H9 (cell line): Measurements from ENCODE around the gene PPP1R13B. TPM values are rescaled to one million over a fixed set of nuclear protein-coding genes. Genes with fewer than 3 reads are reported as not detected.

ENCODE experiments used
- DNase-seq: peaks from one replicate; pipeline ENCODE4 v3.0.0-alpha.2; 2017
- H2AFZ ChIP-seq: one replicate; pipeline ENCODE4 v1.6.1; 2013; ENCODE audit warnings: mild to moderate bottlenecking, low read length, control low read depth, moderate library complexity
- H2AK5ac ChIP-seq: 2 replicates; pipeline ENCODE4 v1.6.1; 2013; ENCODE audit warnings: low read length, control low read depth, mixed read lengths; ENCODE audit not compliant: insufficient read length
- H2BK120ac ChIP-seq: one replicate; pipeline ENCODE4 v1.6.1; 2013; ENCODE audit warnings: low read depth, mild to moderate bottlenecking, low read length, control low read depth, inconsistent platforms; ENCODE audit not compliant: poor library complexity, severe bottlenecking
- H2BK12ac ChIP-seq: 2 replicates; pipeline ENCODE4 v1.6.1; 2013; ENCODE audit warnings: low read length, control low read depth, mixed read lengths, low read depth; ENCODE audit not compliant: insufficient read length
- H2BK15ac ChIP-seq: 2 replicates; pipeline ENCODE4 v1.6.1; 2013; ENCODE audit warnings: low read depth, low read length, control low read depth
- H2BK20ac ChIP-seq: one replicate; pipeline ENCODE4 v1.6.1; 2013; ENCODE audit warnings: low read depth, mild to moderate bottlenecking, low read length, control low read depth, inconsistent platforms; ENCODE audit not compliant: poor library complexity, severe bottlenecking
- H2BK5ac ChIP-seq: 2 replicates; pipeline ENCODE4 v1.6.1; 2013; ENCODE audit warnings: low read length, control low read depth, mixed read lengths; ENCODE audit not compliant: insufficient read length
- H3K14ac ChIP-seq: 2 replicates; pipeline ENCODE4 v1.6.1; 2013; ENCODE audit warnings: low read length, control low read depth; ENCODE audit not compliant: insufficient read depth
- H3K18ac ChIP-seq: 2 replicates; pipeline ENCODE4 v1.6.1; 2013; ENCODE audit warnings: low read depth, mild to moderate bottlenecking, mixed read lengths, low read length, control low read depth; ENCODE audit not compliant: insufficient read length
- H3K23ac ChIP-seq: 2 replicates; pipeline ENCODE4 v1.6.1; 2013; ENCODE audit warnings: low read length, control low read depth, mixed read lengths, low read depth; ENCODE audit not compliant: insufficient read length
- H3K23me2 ChIP-seq: 2 replicates; pipeline ENCODE4 v1.6.1; 2013; ENCODE audit warnings: low read depth, mild to moderate bottlenecking, mixed read lengths, low read length, control low read depth; ENCODE audit not compliant: insufficient read length, poor library complexity, severe bottlenecking
- H3K27ac ChIP-seq: 2 replicates; pipeline ENCODE4 v1.5.1; 2013; ENCODE audit warnings: low read length, control low read depth, mixed read lengths, low read depth; ENCODE audit not compliant: insufficient read length
- H3K27me3 ChIP-seq: 2 replicates; pipeline ENCODE4 v1.6.1; 2013; ENCODE audit warnings: low read length, control low read depth, inconsistent platforms; ENCODE audit not compliant: insufficient read depth
- H3K4ac ChIP-seq: 2 replicates; pipeline ENCODE4 v1.6.1; 2013; ENCODE audit warnings: low read depth, mild to moderate bottlenecking, control low read depth, inconsistent platforms, low read length, moderate library complexity
- H3K4me1 ChIP-seq: 2 replicates; pipeline ENCODE4 v1.6.1; 2013; ENCODE audit warnings: low read length, control low read depth, inconsistent platforms; ENCODE audit not compliant: insufficient read depth
- H3K4me2 ChIP-seq: 2 replicates; pipeline ENCODE4 v1.6.1; 2013; ENCODE audit warnings: low read length, control low read depth, mixed read lengths; ENCODE audit not compliant: insufficient read length, insufficient read depth
- H3K56ac ChIP-seq: 2 replicates; pipeline ENCODE4 v1.6.1; 2013; ENCODE audit warnings: low read depth, mild to moderate bottlenecking, mixed read lengths, low read length, control low read depth; ENCODE audit not compliant: insufficient read length
- H3K79me1 ChIP-seq: 2 replicates; pipeline ENCODE4 v1.6.1; 2013; ENCODE audit warnings: low read depth, mild to moderate bottlenecking, moderate library complexity, low read length, control low read depth, inconsistent platforms; ENCODE audit not compliant: insufficient read depth, poor library complexity, severe bottlenecking
- H3K79me2 ChIP-seq: 2 replicates; pipeline ENCODE4 v1.6.1; 2013; ENCODE audit warnings: low read length, control low read depth, inconsistent platforms; ENCODE audit not compliant: insufficient read depth
- H3K9ac ChIP-seq: 2 replicates; pipeline ENCODE4 v1.6.1; 2013; ENCODE audit warnings: low read length, control low read depth, mixed read lengths; ENCODE audit not compliant: insufficient read length; ENCODE audit errors: extremely low read depth
- H3K9me3 ChIP-seq: one replicate; pipeline ENCODE4 v1.6.1; 2013; ENCODE audit warnings: low read depth, low read length, inconsistent platforms; ENCODE audit not compliant: control insufficient read depth
- H3T11ph ChIP-seq: one replicate; pipeline ENCODE4 v1.6.1; 2013; ENCODE audit warnings: mild to moderate bottlenecking, low read length, control low read depth, inconsistent platforms
- H4K20me1 ChIP-seq: one replicate; pipeline ENCODE4 v1.6.1; 2013; ENCODE audit not compliant: control insufficient read depth, insufficient read length, insufficient read depth
- H4K5ac ChIP-seq: 2 replicates; pipeline ENCODE4 v1.6.1; 2013; ENCODE audit warnings: low read depth, mild to moderate bottlenecking, mixed read lengths, low read length, control low read depth; ENCODE audit not compliant: insufficient read length
- H4K8ac ChIP-seq: replicated peaks from 2 replicates; pipeline ENCODE4 v1.6.1; 2013; ENCODE audit warnings: low read length, control low read depth, mixed read lengths, low read depth; ENCODE audit not compliant: insufficient read length
- H4K91ac ChIP-seq: 2 replicates; pipeline ENCODE4 v1.6.1; 2013; ENCODE audit warnings: low read depth, mild to moderate bottlenecking, moderate library complexity, mixed read lengths, low read length, control low read depth; ENCODE audit not compliant: insufficient read length
- H3K27ac Mint-ChIP-seq, 3 experiments: 2 replicates in 2 of 3; 3 replicates in 1 of 3; pipeline ENCODE4 v1.8.0; 2020 to 2021; ENCODE audit warnings: mixed read lengths in 3 of 3, mild to moderate bottlenecking in 1 of 3, moderate library complexity in 1 of 3
- H3K27me3 Mint-ChIP-seq: 2 replicates; pipeline ENCODE4 v1.8.0; 2021; ENCODE audit warnings: low read depth, mild to moderate bottlenecking, moderate library complexity, mixed read lengths
- H3K36me3 Mint-ChIP-seq, 3 experiments: 2 replicates in 2 of 3; 3 replicates in 1 of 3; pipeline ENCODE4 v1.8.0; 2020 to 2021; ENCODE audit warnings: low read depth in 3 of 3, mixed read lengths in 3 of 3; ENCODE audit not compliant: insufficient read depth in 1 of 3
- H3K4me1 Mint-ChIP-seq, 2 experiments: 2 replicates each; pipeline ENCODE4 v1.8.0; 2020; ENCODE audit warnings: mixed read lengths in 2 of 2
- H3K4me3 Mint-ChIP-seq, 2 experiments: 2 replicates in 1 of 2; 3 replicates in 1 of 2; pipeline ENCODE4 v1.8.0; 2020 to 2021; ENCODE audit warnings: mild to moderate bottlenecking in 2 of 2, mixed read lengths in 2 of 2, moderate library complexity in 1 of 2
- H3K9me3 Mint-ChIP-seq, 2 experiments: 2 replicates in 1 of 2; 3 replicates in 1 of 2; pipeline ENCODE4 v1.8.0; 2020; ENCODE audit warnings: mild to moderate bottlenecking in 2 of 2, mixed read lengths in 2 of 2, moderate library complexity in 1 of 2
- WGBS: extraction: QIAGEN DNeasy Blood & Tissue Kit; methylation state at CpG from one replicate; pipeline ENCODE4 v1.1.7; 2013; ENCODE audit warnings: missing lambda C conversion rate, low lambda C conversion rate, mixed read lengths; ENCODE audit not compliant: insufficient read length; ENCODE audit errors: extremely low coverage; 5-methylcytosine and 5-hydroxymethylcytosine counted together
- total RNA-seq: library from RNA; stranded (reverse); gene quantifications from 2 replicates; pipeline ENCODE4 v1.2.1, GENCODE V29; 2021
- TF ChIP-seq, protein P1 (sequence below): fragments of 200-600 bp; sonication (generic); conservative IDR thresholded peaks from 3 replicates; pipeline ENCODE4 v1.8.0; 2021; ENCODE audit warnings: antibody characterized with exemption, mild to moderate bottlenecking

Gene PPP1R13B
- total RNA-seq, 1 experiment from 2014 or later: 6.0 TPM

DNA sequence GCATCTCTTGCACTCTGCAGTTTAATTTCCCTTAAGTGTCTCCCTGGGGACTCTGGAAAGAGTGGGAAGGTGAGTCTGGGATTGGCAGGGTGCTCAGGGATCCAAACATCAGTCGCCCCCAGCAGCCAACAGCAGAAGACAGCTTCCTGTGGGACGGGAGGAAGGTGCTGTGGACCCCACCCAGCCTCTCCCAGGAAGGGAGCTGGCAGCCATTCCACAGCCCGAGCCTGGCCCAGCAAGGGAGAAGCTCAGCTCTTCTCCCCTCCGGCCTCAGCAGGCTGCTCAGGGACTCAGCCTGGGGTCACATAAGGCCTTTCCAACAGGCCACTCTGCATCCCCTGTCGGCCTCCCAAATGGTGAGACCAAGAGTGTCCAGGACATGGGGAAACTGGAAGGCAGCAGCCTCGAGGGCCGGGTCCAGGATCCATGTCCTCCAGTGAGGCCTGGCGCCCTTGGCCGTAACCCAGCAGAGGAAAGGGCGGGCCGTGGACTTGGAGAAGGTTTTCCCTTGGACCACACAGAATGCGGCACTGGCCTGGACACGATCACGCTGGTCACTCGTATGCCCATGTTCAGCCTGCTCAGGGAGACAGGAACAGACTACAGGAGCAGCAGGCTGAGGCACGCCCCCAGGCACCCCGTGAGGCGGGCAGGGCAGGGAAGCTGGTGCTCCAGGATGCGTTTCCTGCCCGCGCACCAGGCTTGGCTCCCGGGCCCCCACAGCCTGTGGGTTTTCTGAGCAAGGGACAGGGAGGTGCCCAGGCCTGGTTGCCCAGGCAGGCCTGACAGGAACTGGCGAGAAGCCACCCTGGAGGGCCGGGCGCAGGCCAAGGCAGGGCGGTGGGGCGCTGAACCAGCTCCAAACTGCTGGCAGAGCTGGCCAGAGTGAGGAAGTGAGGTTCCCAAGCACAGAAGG is 135.6 kb downstream of the PPP1R13B start:
- Histone ChIP-seq H2BK12ac (no peak overlapping the region), H3K23ac (no peak overlapping the region), H3K9me3 (no peaks in the 10 kb centered on the region), H2BK120ac (no peak overlapping the region), H3K27me3 (no peaks in the 10 kb centered on the region), H3K9ac (no peak overlapping the region), H3K56ac (no peak overlapping the region), H4K8ac (no peak overlapping the region), H3K14ac (no peak overlapping the region), H2AK5ac (no peak overlapping the region), H4K5ac (no peak overlapping the region), H2BK5ac (no peak overlapping the region), H4K20me1 (no peaks in the 10 kb centered on the region), H2BK20ac (no peak overlapping the region), H3K4me1 (peaks cover 3% of the 10 kb centered on the region; the same call in 1 of the 2 replicates), H2BK15ac (no peak overlapping the region), H3K79me2 (no peaks in the 10 kb centered on the region; the same call in 1 of the 2 replicates), H3K27ac (no peak overlapping the region), H4K91ac (no peak overlapping the region), H3K23me2 (no peaks in the 10 kb centered on the region), H3K4ac (no peak overlapping the region), H3T11ph (no peak overlapping the region), H3K79me1 (no peaks in the 10 kb centered on the region), H3K18ac (no peak overlapping the region), H3K4me2 (no peak overlapping the region), H2AFZ (no peak overlapping the region)
- TF ChIP-seq, protein P1, sequence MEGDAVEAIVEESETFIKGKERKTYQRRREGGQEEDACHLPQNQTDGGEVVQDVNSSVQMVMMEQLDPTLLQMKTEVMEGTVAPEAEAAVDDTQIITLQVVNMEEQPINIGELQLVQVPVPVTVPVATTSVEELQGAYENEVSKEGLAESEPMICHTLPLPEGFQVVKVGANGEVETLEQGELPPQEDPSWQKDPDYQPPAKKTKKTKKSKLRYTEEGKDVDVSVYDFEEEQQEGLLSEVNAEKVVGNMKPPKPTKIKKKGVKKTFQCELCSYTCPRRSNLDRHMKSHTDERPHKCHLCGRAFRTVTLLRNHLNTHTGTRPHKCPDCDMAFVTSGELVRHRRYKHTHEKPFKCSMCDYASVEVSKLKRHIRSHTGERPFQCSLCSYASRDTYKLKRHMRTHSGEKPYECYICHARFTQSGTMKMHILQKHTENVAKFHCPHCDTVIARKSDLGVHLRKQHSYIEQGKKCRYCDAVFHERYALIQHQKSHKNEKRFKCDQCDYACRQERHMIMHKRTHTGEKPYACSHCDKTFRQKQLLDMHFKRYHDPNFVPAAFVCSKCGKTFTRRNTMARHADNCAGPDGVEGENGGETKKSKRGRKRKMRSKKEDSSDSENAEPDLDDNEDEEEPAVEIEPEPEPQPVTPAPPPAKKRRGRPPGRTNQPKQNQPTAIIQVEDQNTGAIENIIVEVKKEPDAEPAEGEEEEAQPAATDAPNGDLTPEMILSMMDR: no peak
- Mint-ChIP-seq H3K9me3 (no peaks in the 10 kb centered on the region; a peak in 2 of 5 replicates), H3K36me3 (peaks cover 24 to 43% (median 26%) of the 10 kb centered on the region in 3 experiments; a peak in 6 of 7 replicates), H3K27ac (peak overlapping the region in 2 of 3 experiments; percentile 35 to 71; a peak in 2 of 7 replicates), H3K4me1 (peaks cover 25 to 27% of the 10 kb centered on the region in 2 experiments), H3K27me3 (no peaks in the 10 kb centered on the region; the same call in 1 of the 2 replicates), H3K4me3 (no peak overlapping the region; a peak in 1 of 5 replicates)
- DNase-seq: no peak
- WGBS: no CpG with 5 or more reads among the region's 27 CpGs
